GM18861 (cell line): ENCODE data around the gene SURF1.
"Not testable (repeated sequence)": the region's sequence is repeated elsewhere in the genome, so short reads cannot be mapped to it uniquely, and the experiment has no call there.

Experiments used
- ATAC-seq: cut with Tn5 transposase; IDR thresholded peaks from one replicate; pipeline ENCODE4 v1.9.1; 2021; ENCODE audit not compliant: unreplicated experiment

Gene SURF1

GRCh38 chr9:133346021-133346785 is 10.1 kb downstream of the SURF1 start:
- ATAC-seq = no peak

- ATAC-seq = no peak
Measured at GRCh38 chr9:133345596-133345995, 10.7 kb downstream of the SURF1 start.

GRCh38 chr9:133344979-133345378 is 11.3 kb downstream of the SURF1 start:
- no peak for ATAC-seq

GRCh38 chr9:133344071-133344470 is 12.2 kb downstream of the SURF1 start:
- no peak for ATAC-seq

GRCh38 chr9:133342570-133342969 is 13.7 kb downstream of the SURF1 start:
- ATAC-seq = no peak

GRCh38 chr9:133342069-133342406 is 14.2 kb downstream of the SURF1 start:
- ATAC-seq = no peak

- ATAC-seq = no peak
Measured at GRCh38 chr9:133341369-133342068, 14.8 kb downstream of the SURF1 start.

- no peak for ATAC-seq
Measured at GRCh38 chr9:133340916-133341315, 15.4 kb downstream of the SURF1 start.

GRCh38 chr9:133340256-133340655 is 16.0 kb downstream of the SURF1 start:
- no peak for ATAC-seq

- ATAC-seq = no peak
Measured at GRCh38 chr9:133339641-133340040, 16.6 kb downstream of the SURF1 start.

GRCh38 chr9:133335924-133336811 is 20.1 kb downstream of the SURF1 start, which contains the start of gene SURF6:
Gene SURF6, minus strand, starts transcription at chr9:133336188. Its CDS starts 56 bp downstream, at chr9:133336132.
- peak; percentile 78 for ATAC-seq

- not testable (repeated sequence) for ATAC-seq
Measured at GRCh38 chr9:133334888-133335287, 21.4 kb downstream of the SURF1 start.

- ATAC-seq = no peak
Measured at GRCh38 chr9:133334161-133334560, 22.1 kb downstream of the SURF1 start.

- no peak for ATAC-seq
Measured at GRCh38 chr9:133333566-133333965, 22.7 kb downstream of the SURF1 start.

GRCh38 chr9:133333011-133333410 is 23.3 kb downstream of the SURF1 start:
- no peak for ATAC-seq

GRCh38 chr9:133332381-133332730 is 23.9 kb downstream of the SURF1 start:
- no peak for ATAC-seq

GRCh38 chr9:133331641-133332380 is 24.5 kb downstream of the SURF1 start:
- ATAC-seq = no peak

GRCh38 chr9:133331221-133331620 is 25.1 kb downstream of the SURF1 start:
- no peak for ATAC-seq

GRCh38 chr9:133329306-133330156 is 26.8 kb downstream of the SURF1 start:
- not testable (repeated sequence) for ATAC-seq
